Type B pancreatic cell (in vitro differentiated cells): Measurements from ENCODE around the gene CFC1. TPM values are rescaled to one million over a fixed set of nuclear protein-coding genes. Genes with fewer than 3 reads are reported as not detected.
"Not testable (repeated sequence)": the region's sequence is repeated elsewhere in the genome, so short reads cannot be mapped to it uniquely, and the experiment has no call there.

ENCODE experiments used
- DNase-seq: peaks from one replicate; pipeline ENCODE4 v3.0.0; 2021; ENCODE audit warnings: mixed read lengths; ENCODE audit not compliant: unreplicated experiment; ENCODE audit errors: extremely low spot score
- H3K27ac Mint-ChIP-seq: 2 replicates; pipeline ENCODE4 v1.8.0; 2021; ENCODE audit warnings: mild to moderate bottlenecking, mixed read lengths
- H3K27me3 Mint-ChIP-seq: 2 replicates; pipeline ENCODE4 v1.8.0; 2021; ENCODE audit warnings: mixed read lengths
- H3K36me3 Mint-ChIP-seq: 2 replicates; pipeline ENCODE4 v1.8.0; 2021; ENCODE audit warnings: mixed read lengths
- H3K4me1 Mint-ChIP-seq: one replicate; pipeline ENCODE4 v1.8.0; 2021; ENCODE audit warnings: mixed read lengths; ENCODE audit not compliant: unreplicated experiment
- H3K4me3 Mint-ChIP-seq: 2 replicates; pipeline ENCODE4 v1.8.0; 2021; ENCODE audit warnings: mild to moderate bottlenecking, mixed read lengths
- H3K9me3 Mint-ChIP-seq: 2 replicates; pipeline ENCODE4 v1.8.0; 2021; ENCODE audit warnings: mixed read lengths
- long read RNA-seq: library from polyadenylated mRNA; unstranded; transcript quantifications from one replicate; pipeline ENCODE4 v2.0.0, GENCODE V29; 2020
- total RNA-seq: library from RNA; stranded (reverse); gene quantifications from 2 replicates; pipeline ENCODE4 v1.2.1, GENCODE V29; 2021; ENCODE audit warnings: low replicate concordance

CFC1 gene
- 25.5 and 27.1 TPM in 2 replicates for total RNA-seq
- long read RNA-seq, transcript CFC1-201 (6 exons, 1,046 nt), result major isoform, 31 of 36 reads
- long read RNA-seq, partial matches to known transcripts, result 1 of 36 reads
- long read RNA-seq, other reads (novel, unspliced or antisense), result 3 of 36 reads

- not testable (repeated sequence) for H3K27me3 Mint-ChIP-seq, DNase-seq, H3K9me3 Mint-ChIP-seq, H3K27ac Mint-ChIP-seq, H3K4me3 Mint-ChIP-seq, H3K4me1 Mint-ChIP-seq, H3K36me3 Mint-ChIP-seq
Observed at GRCh38 chr2:130599393-130599792, at the start of gene CFC1. Gene CFC1, minus strand, starts transcription at chr2:130599575. Its CDS starts 288 bp downstream, at chr2:130599287.

GRCh38 chr2:130641688-130642087 lies 42.3 kb upstream of the CFC1 start:
- H3K27me3 Mint-ChIP-seq, H3K4me1 Mint-ChIP-seq, DNase-seq, H3K4me3 Mint-ChIP-seq, H3K27ac Mint-ChIP-seq, H3K9me3 Mint-ChIP-seq, H3K36me3 Mint-ChIP-seq: not testable (repeated sequence)

GRCh38 chr2:130638973-130639372 lies 39.6 kb upstream of the CFC1 start:
- H3K27me3 Mint-ChIP-seq, result peaks cover 11% of the 10 kb centered on the region
- not testable (repeated sequence) for H3K4me1 Mint-ChIP-seq, DNase-seq, H3K4me3 Mint-ChIP-seq, H3K9me3 Mint-ChIP-seq, H3K27ac Mint-ChIP-seq, H3K36me3 Mint-ChIP-seq

GRCh38 chr2:130628784-130629475 lies 29.6 kb upstream of the CFC1 start:
- not testable (repeated sequence) for H3K4me3 Mint-ChIP-seq, H3K27me3 Mint-ChIP-seq, DNase-seq, H3K9me3 Mint-ChIP-seq, H3K27ac Mint-ChIP-seq, H3K36me3 Mint-ChIP-seq, H3K4me1 Mint-ChIP-seq

GRCh38 chr2:130611140-130611539 lies 11.8 kb upstream of the CFC1 start, which contains the start of gene POTEJ:
Gene POTEJ, plus strand, starts transcription at chr2:130611440. Its CDS starts 93 bp downstream, at chr2:130611533.
- not testable (repeated sequence) for H3K27ac Mint-ChIP-seq, H3K27me3 Mint-ChIP-seq, H3K36me3 Mint-ChIP-seq, H3K4me1 Mint-ChIP-seq, H3K4me3 Mint-ChIP-seq, H3K9me3 Mint-ChIP-seq, DNase-seq

GRCh38 chr2:130610486-130610885 lies 11.1 kb upstream of the CFC1 start:
- DNase-seq, H3K4me3 Mint-ChIP-seq, H3K27me3 Mint-ChIP-seq, H3K27ac Mint-ChIP-seq, H3K4me1 Mint-ChIP-seq, H3K36me3 Mint-ChIP-seq, H3K9me3 Mint-ChIP-seq: not testable (repeated sequence)

- H3K4me1 Mint-ChIP-seq, H3K36me3 Mint-ChIP-seq, H3K27me3 Mint-ChIP-seq, H3K27ac Mint-ChIP-seq, H3K4me3 Mint-ChIP-seq, H3K9me3 Mint-ChIP-seq, DNase-seq: not testable (repeated sequence)
Observed at GRCh38 chr2:130609002-130609920, 9.9 kb upstream of the CFC1 start.

GRCh38 chr2:130608276-130609001 lies 9.1 kb upstream of the CFC1 start:
- H3K9me3 Mint-ChIP-seq, H3K36me3 Mint-ChIP-seq, H3K27ac Mint-ChIP-seq, H3K4me3 Mint-ChIP-seq, H3K27me3 Mint-ChIP-seq, H3K4me1 Mint-ChIP-seq, DNase-seq: not testable (repeated sequence)

GRCh38 chr2:130601648-130602302 lies 2.4 kb upstream of the CFC1 start:
- not testable (repeated sequence) for H3K27ac Mint-ChIP-seq, DNase-seq, H3K9me3 Mint-ChIP-seq, H3K4me3 Mint-ChIP-seq, H3K27me3 Mint-ChIP-seq, H3K36me3 Mint-ChIP-seq, H3K4me1 Mint-ChIP-seq

GRCh38 chr2:130599926-130600325 lies 551 bp upstream of the CFC1 start:
- not testable (repeated sequence) for H3K4me1 Mint-ChIP-seq, H3K9me3 Mint-ChIP-seq, H3K36me3 Mint-ChIP-seq, H3K4me3 Mint-ChIP-seq, H3K27me3 Mint-ChIP-seq, H3K27ac Mint-ChIP-seq, DNase-seq

GRCh38 chr2:130598463-130598862 lies 912 bp downstream of the CFC1 start:
- not testable (repeated sequence) for DNase-seq, H3K27me3 Mint-ChIP-seq, H3K4me1 Mint-ChIP-seq, H3K4me3 Mint-ChIP-seq, H3K27ac Mint-ChIP-seq, H3K9me3 Mint-ChIP-seq, H3K36me3 Mint-ChIP-seq

GRCh38 chr2:130597994-130598393 lies 1.4 kb downstream of the CFC1 start:
- not testable (repeated sequence) for H3K4me3 Mint-ChIP-seq, DNase-seq, H3K36me3 Mint-ChIP-seq, H3K27me3 Mint-ChIP-seq, H3K9me3 Mint-ChIP-seq, H3K4me1 Mint-ChIP-seq, H3K27ac Mint-ChIP-seq

- peak; percentile 58 for DNase-seq
- not testable (repeated sequence) for H3K4me3 Mint-ChIP-seq
Observed at GRCh38 chr2:130596757-130597156, 2.6 kb downstream of the CFC1 start.

More at GRCh38 chr2:130596757-130597156, 2.6 kb downstream of the CFC1 start:
- H3K36me3 Mint-ChIP-seq, H3K27ac Mint-ChIP-seq, H3K9me3 Mint-ChIP-seq, H3K27me3 Mint-ChIP-seq, H3K4me1 Mint-ChIP-seq: not testable (repeated sequence)
